ENCODE results near the gene ADAMTS5. TPM values are rescaled to one million over a fixed set of nuclear protein-coding genes. Genes with fewer than 3 reads are reported as not detected.

The ADAMTS5 gene
- total RNA-seq, 1 donor from 2014 or later = 14.1 TPM

DNA sequence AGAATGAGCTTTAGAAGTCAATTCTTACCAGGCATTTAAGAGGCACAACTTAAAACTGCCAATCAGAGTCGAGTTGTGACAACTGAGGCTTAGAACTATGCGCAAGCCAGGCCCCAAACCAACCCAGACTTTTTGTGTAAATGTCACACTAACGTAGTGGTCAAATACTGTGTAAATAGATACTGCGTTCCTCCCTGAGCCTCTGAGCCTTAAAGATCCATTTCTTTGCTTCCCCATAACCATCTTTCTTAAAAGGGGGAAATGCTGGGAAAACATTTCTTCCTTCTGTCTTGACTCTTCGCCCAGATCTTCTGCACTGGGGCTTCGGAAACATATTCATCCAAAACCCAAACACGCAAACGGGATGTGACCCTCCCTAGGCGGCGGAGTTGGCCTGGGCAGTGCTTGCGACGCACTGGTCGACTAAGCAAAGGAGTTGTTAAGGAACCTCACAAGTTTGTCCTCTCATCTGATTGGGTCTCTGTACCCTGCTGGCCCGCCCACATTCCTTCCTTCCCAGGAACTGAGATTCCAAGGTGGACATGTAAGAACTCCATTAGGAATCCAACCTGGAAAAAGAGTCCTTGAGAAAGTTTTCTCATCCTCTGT, 2.6 kb downstream of the ADAMTS5 start:
- DNase-seq (ENCODE audit: low read depth) (no peak), FAIRE-seq (peak; percentile 55)
- Histone ChIP-seq H3K27ac (ENCODE audit: low read depth, low read length) (no peak overlapping the region), H3K9me3 (ENCODE audit: insufficient read depth, low read depth, low read length) (no peaks in the 10 kb centered on the region), H3K36me3 (ENCODE audit: insufficient read depth, low read length) (no peaks in the 10 kb centered on the region), H3K79me2 (ENCODE audit: insufficient read depth, low read length) (no peaks in the 10 kb centered on the region), H3K4me2 (ENCODE audit: low read length) (no peak overlapping the region), H3K4me3 (ENCODE audit: insufficient read depth, low read depth, low read length) (no peak overlapping the region), H2AFZ (ENCODE audit: low read depth, low read length) (no peak overlapping the region), H3K9ac (ENCODE audit: low read length) (no peak overlapping the region), H4K20me1 (ENCODE audit: insufficient read depth, low read length) (no peaks in the 10 kb centered on the region), H3K27me3 (ENCODE audit: insufficient read depth, low read length) (peaks cover 15% of the 10 kb centered on the region), H3K4me1 (ENCODE audit: insufficient read depth, low read length) (peaks cover 4% of the 10 kb centered on the region)
- peaks cover 5% of the 10 kb centered on the region for H3K36me3 Mint-ChIP-seq (ENCODE audit: low read depth, unreplicated experiment)
- H3K27me3 Mint-ChIP-seq (ENCODE audit: low read depth, unreplicated experiment) = peaks cover 22% of the 10 kb centered on the region
- peak overlapping the region; percentile 70 for H3K4me3 Mint-ChIP-seq (ENCODE audit: unreplicated experiment)
- H3K27ac Mint-ChIP-seq (ENCODE audit: unreplicated experiment) = no peak overlapping the region
- peaks cover 2% of the 10 kb centered on the region for H3K4me1 Mint-ChIP-seq (ENCODE audit: low read depth, unreplicated experiment)
- no peaks in the 10 kb centered on the region for H3K9me3 Mint-ChIP-seq (ENCODE audit: unreplicated experiment)
- TF ChIP-seq EZH2 (IDR thresholded peaks at IDR 0.05; ENCODE audit: insufficient read depth, low read length) = no peak
- TF ChIP-seq, protein P1, sequence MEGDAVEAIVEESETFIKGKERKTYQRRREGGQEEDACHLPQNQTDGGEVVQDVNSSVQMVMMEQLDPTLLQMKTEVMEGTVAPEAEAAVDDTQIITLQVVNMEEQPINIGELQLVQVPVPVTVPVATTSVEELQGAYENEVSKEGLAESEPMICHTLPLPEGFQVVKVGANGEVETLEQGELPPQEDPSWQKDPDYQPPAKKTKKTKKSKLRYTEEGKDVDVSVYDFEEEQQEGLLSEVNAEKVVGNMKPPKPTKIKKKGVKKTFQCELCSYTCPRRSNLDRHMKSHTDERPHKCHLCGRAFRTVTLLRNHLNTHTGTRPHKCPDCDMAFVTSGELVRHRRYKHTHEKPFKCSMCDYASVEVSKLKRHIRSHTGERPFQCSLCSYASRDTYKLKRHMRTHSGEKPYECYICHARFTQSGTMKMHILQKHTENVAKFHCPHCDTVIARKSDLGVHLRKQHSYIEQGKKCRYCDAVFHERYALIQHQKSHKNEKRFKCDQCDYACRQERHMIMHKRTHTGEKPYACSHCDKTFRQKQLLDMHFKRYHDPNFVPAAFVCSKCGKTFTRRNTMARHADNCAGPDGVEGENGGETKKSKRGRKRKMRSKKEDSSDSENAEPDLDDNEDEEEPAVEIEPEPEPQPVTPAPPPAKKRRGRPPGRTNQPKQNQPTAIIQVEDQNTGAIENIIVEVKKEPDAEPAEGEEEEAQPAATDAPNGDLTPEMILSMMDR (IDR thresholded peaks at IDR 0.05; ENCODE audit: insufficient read depth, low read depth, low read length) = no peak

DNA sequence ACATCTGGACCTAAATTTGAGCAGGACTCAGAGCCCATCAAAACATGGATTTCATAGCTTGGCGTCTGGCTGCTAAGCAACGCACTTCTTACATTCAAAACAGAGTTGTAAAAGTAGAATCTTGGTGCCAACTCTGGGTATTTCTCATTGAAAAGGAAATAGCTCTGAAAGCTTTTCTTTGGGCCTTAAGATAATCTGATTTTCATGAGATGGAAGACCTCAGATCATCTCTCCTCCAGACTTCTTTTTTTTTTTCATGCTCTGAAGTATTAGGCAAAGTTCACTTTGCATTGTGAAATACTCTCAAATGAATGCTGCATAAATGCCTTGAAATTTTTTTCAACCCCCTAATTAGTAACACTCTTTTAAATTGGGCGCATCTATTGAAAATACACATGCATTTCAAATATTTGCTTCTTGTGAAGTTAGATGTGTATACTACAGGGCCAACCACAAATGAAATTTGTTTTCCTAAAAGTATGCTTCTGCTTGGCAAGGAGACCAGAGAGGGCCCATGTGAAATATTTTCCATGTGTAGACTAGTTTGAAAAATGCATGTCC, 4.2 kb downstream of the ADAMTS5 start:
- no peaks in the 10 kb centered on the region for H3K9me3 ChIP-seq (ENCODE audit: insufficient read depth, low read depth, low read length)
- no peak overlapping the region for H3K4me3 ChIP-seq (ENCODE audit: insufficient read depth, low read depth, low read length)
- no peak overlapping the region for H2AFZ ChIP-seq (ENCODE audit: low read depth, low read length)
- peaks cover 2% of the 10 kb centered on the region for H3K4me1 Mint-ChIP-seq (ENCODE audit: low read depth, unreplicated experiment)
- no peak for FAIRE-seq
- no peaks in the 10 kb centered on the region for H3K36me3 ChIP-seq (ENCODE audit: insufficient read depth, low read length)
- DNase-seq (ENCODE audit: low read depth) = no peak
- H3K9me3 Mint-ChIP-seq (ENCODE audit: unreplicated experiment) = no peaks in the 10 kb centered on the region
- no peak for TF ChIP-seq EZH2 (IDR thresholded peaks at IDR 0.05; ENCODE audit: insufficient read depth, low read length)
- TF ChIP-seq, protein P1 (IDR thresholded peaks at IDR 0.05; ENCODE audit: insufficient read depth, low read depth, low read length) = no peak
- peaks cover 13% of the 10 kb centered on the region for H3K27me3 ChIP-seq (ENCODE audit: insufficient read depth, low read length)
- H3K36me3 Mint-ChIP-seq (ENCODE audit: low read depth, unreplicated experiment) = peaks cover 5% of the 10 kb centered on the region
- peaks cover 4% of the 10 kb centered on the region for H3K4me1 ChIP-seq (ENCODE audit: insufficient read depth, low read length)
- no peaks in the 10 kb centered on the region for H4K20me1 ChIP-seq (ENCODE audit: insufficient read depth, low read length)
- peaks cover 22% of the 10 kb centered on the region for H3K27me3 Mint-ChIP-seq (ENCODE audit: low read depth, unreplicated experiment)
- no peaks in the 10 kb centered on the region for H3K79me2 ChIP-seq (ENCODE audit: insufficient read depth, low read length)
- no peak overlapping the region for H3K27ac ChIP-seq (ENCODE audit: low read depth, low read length)
- no peak overlapping the region for H3K9ac ChIP-seq (ENCODE audit: low read length)
- no peak overlapping the region for H3K4me3 Mint-ChIP-seq (ENCODE audit: unreplicated experiment)
- H3K4me2 ChIP-seq (ENCODE audit: low read length) = no peak overlapping the region
- H3K27ac Mint-ChIP-seq (ENCODE audit: unreplicated experiment) = no peak overlapping the region

DNA sequence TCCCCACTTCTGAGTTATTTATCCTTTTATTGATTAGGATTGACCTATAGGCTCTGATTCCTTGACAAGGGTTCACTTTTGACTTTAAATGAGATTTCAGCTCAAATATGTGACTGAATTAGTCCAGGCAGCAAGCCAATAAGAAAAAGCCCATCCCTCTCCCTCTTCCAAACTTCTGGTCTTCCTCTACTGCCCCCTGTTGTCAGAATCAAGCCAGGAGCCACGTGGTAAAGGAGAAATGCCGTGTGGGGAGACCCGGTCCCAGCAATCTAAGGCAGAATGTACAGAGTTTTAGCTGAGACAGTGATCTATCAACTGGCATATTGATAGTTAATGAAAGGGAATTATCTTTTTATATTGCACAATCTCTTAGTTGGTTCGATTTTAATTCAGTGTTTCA, 5.2 kb downstream of the ADAMTS5 start:
- Histone ChIP-seq H3K36me3 (ENCODE audit: insufficient read depth, low read length) (no peaks in the 10 kb centered on the region), H3K4me3 (ENCODE audit: insufficient read depth, low read depth, low read length) (no peak overlapping the region), H3K9ac (ENCODE audit: low read length) (no peak overlapping the region), H4K20me1 (ENCODE audit: insufficient read depth, low read length) (no peaks in the 10 kb centered on the region), H3K27ac (ENCODE audit: low read depth, low read length) (no peak overlapping the region), H3K9me3 (ENCODE audit: insufficient read depth, low read depth, low read length) (no peaks in the 10 kb centered on the region), H2AFZ (ENCODE audit: low read depth, low read length) (no peak overlapping the region), H3K27me3 (ENCODE audit: insufficient read depth, low read length) (peaks cover 13% of the 10 kb centered on the region), H3K4me2 (ENCODE audit: low read length) (no peak overlapping the region), H3K4me1 (ENCODE audit: insufficient read depth, low read length) (peaks cover 4% of the 10 kb centered on the region), H3K79me2 (ENCODE audit: insufficient read depth, low read length) (no peaks in the 10 kb centered on the region)
- Mint-ChIP-seq H3K36me3 (ENCODE audit: low read depth, unreplicated experiment) (peaks cover 5% of the 10 kb centered on the region), H3K4me1 (ENCODE audit: low read depth, unreplicated experiment) (no peaks in the 10 kb centered on the region), H3K9me3 (ENCODE audit: unreplicated experiment) (no peaks in the 10 kb centered on the region), H3K27ac (ENCODE audit: unreplicated experiment) (no peak overlapping the region), H3K27me3 (ENCODE audit: low read depth, unreplicated experiment) (peaks cover 23% of the 10 kb centered on the region), H3K4me3 (ENCODE audit: unreplicated experiment) (no peak overlapping the region)
- FAIRE-seq (no peak), DNase-seq (ENCODE audit: low read depth) (no peak)
- TF ChIP-seq, protein P1 (IDR thresholded peaks at IDR 0.05; ENCODE audit: insufficient read depth, low read depth, low read length) = peak; percentile 8
- no peak for TF ChIP-seq EZH2 (IDR thresholded peaks at IDR 0.05; ENCODE audit: insufficient read depth, low read length)

Measured in astrocyte (in vitro differentiated cells and primary cell).